Measurements from ENCODE around the gene CYP39A1. TPM values are rescaled to one million over a fixed set of nuclear protein-coding genes. Genes with fewer than 3 reads are reported as not detected.

CYP39A1 gene
- total and polyA plus RNA-seq, 9 of the 15 experiments (the other 6 are each of a cell fraction or from before 2014, with no cell fraction given), result not detected

DNA sequence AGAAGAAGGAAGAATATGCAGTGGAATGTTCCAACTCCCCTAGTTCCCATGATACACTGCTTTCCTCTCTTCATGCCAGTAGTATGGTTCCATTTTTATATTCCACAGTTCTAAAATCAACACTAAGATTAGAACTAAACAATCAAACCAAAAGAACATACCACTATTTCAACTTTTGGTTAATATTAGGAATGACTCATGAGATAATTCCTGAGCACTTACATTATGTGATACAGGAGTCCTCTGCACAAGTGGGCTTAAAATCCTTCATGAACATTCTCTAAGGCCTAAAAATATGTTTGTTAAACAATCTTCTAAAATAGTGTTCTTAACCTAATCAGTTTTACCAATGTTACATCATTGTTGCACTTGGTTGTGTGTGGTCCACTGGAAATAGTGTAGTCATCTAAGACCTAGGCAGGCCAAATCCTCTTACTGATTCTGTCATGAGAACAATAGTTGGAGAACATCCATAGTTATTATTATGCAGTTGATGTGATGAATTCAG, 131.1 kb downstream of the CYP39A1 start:
- intact Hi-C loops (cut with micrococcal nuclease) (no loop called here), in situ Hi-C loops (cut with MboI) (no loop called here)
- ChIA-PET CTCF (ENCODE audit: low intra/inter-chr PET ratio) (no interaction called here), POLR2A (no interaction called here)
- ATAC-seq, result no peak
- Histone ChIP-seq H3K36me3 (ENCODE audit: control insufficient read depth, insufficient read depth, low read length) (no peaks in the 10 kb centered on the region), H3K9ac (ENCODE audit: insufficient read depth in 1 of 2, low read depth in 2 of 2, low read length in 2 of 2) (no peak overlapping the region), H3K4me2 (ENCODE audit: insufficient read depth, low read length) (no peak overlapping the region), H2AFZ (ENCODE audit: low read depth, low read length) (no peak overlapping the region), H3K4me1 (replicated peaks in 1 of 2; ENCODE audit: control insufficient read depth in 2 of 2, insufficient read depth in 2 of 2, low read length in 2 of 2) (no peaks in the 10 kb centered on the region), H3K27ac (ENCODE audit: extremely low read depth, low read depth, low read length) (no peak overlapping the region), H3K27me3 (ENCODE audit: control insufficient read depth in 2 of 2, insufficient read depth in 2 of 2, low read length in 2 of 2) (no peaks in the 10 kb centered on the region), H4K20me1 (replicated peaks; ENCODE audit: control insufficient read depth, insufficient read depth, low read length) (no peaks in the 10 kb centered on the region), H3K9me3 (replicated peaks; ENCODE audit: control insufficient read depth, insufficient read depth, low read depth, low read length) (no peaks in the 10 kb centered on the region), H3K9me1 (ENCODE audit: control insufficient read depth, insufficient read depth, low read length) (no peaks in the 10 kb centered on the region), H3K4me3 (no peak overlapping the region), H3K79me2 (ENCODE audit: control insufficient read depth, insufficient read depth, low read length) (no peaks in the 10 kb centered on the region)
- no peak for FAIRE-seq
- no peak for DNase-seq (ENCODE audit: extremely low read depth in 1 of 4, low spot score in 3 of 4)
- TF ChIP-seq FIP1L1 (IDR thresholded peaks at IDR 0.05; ENCODE audit: low read depth, low read length, poor library complexity, severe bottlenecking) (no peak), FOS (IDR thresholded peaks at IDR 0.05; ENCODE audit: extremely low read depth, insufficient read length) (no peak), STAT5A (IDR thresholded peaks at IDR 0.05; ENCODE audit: borderline replicate concordance, low read length) (no peak), BRD9 (IDR thresholded peaks at IDR 0.05; ENCODE audit: low read depth, partially characterized antibody) (no peak), HEY1 (CRISPR knock-in tag; IDR thresholded peaks at IDR 0.05; ENCODE audit: borderline replicate concordance) (no peak), PTTG1 (tag; IDR thresholded peaks at IDR 0.05; ENCODE audit: low read depth) (no peak), CSDE1 (IDR thresholded peaks at IDR 0.05) (no peak), ZFP30 (CRISPR knock-in tag; IDR thresholded peaks at IDR 0.05; ENCODE audit: borderline replicate concordance) (no peak)
- TF ChIP-seq, protein P1, sequence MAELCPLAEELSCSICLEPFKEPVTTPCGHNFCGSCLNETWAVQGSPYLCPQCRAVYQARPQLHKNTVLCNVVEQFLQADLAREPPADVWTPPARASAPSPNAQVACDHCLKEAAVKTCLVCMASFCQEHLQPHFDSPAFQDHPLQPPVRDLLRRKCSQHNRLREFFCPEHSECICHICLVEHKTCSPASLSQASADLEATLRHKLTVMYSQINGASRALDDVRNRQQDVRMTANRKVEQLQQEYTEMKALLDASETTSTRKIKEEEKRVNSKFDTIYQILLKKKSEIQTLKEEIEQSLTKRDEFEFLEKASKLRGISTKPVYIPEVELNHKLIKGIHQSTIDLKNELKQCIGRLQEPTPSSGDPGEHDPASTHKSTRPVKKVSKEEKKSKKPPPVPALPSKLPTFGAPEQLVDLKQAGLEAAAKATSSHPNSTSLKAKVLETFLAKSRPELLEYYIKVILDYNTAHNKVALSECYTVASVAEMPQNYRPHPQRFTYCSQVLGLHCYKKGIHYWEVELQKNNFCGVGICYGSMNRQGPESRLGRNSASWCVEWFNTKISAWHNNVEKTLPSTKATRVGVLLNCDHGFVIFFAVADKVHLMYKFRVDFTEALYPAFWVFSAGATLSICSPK (IDR thresholded peaks at IDR 0.05; ENCODE audit: borderline replicate concordance), result no peak
- TF ChIP-seq, protein P2, sequence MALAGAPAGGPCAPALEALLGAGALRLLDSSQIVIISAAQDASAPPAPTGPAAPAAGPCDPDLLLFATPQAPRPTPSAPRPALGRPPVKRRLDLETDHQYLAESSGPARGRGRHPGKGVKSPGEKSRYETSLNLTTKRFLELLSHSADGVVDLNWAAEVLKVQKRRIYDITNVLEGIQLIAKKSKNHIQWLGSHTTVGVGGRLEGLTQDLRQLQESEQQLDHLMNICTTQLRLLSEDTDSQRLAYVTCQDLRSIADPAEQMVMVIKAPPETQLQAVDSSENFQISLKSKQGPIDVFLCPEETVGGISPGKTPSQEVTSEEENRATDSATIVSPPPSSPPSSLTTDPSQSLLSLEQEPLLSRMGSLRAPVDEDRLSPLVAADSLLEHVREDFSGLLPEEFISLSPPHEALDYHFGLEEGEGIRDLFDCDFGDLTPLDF (CRISPR knock-in tag; IDR thresholded peaks at IDR 0.05), result no peak
- BruUV-seq (replicated peaks), result no TSS peak

Measured in K562 (cell line).